Measurements from ENCODE around the gene HMX1.

DNA sequence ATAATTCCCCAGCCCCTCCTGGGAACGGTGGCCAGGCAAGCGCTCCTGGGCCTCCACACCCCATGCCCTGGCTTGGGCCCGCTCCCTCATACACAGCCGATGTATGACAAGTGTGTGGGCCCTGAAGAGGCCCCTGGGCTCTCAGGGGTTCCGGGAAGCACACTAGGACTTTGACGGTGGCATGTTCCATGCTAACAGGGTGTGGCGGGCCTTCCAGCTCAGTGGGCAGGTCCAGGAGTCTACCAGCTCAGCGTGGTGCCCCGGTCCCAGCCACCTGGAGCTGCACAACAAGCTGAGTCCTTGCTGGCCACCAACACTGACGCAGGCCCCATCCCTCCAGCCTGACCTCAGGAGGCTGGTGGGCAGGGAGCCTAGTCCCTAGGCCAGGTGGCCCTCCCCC is 24.4 kb upstream of the HMX1 start:
- TF ChIP-seq EZH2 (IDR thresholded peaks at IDR 0.05; ENCODE audit: insufficient read depth, poor library complexity, severe bottlenecking) (no peak), EZH2phosphoT487 (IDR thresholded peaks at IDR 0.05; ENCODE audit: insufficient read depth, low read depth) (no peak)
